ENCODE results near the gene CARD9.

- TF ChIP-seq CTCF (IDR thresholded peaks at IDR 0.05) (no peak), POLR2A (IDR thresholded peaks at IDR 0.05) (no peak)
These were observed 37.9 kb downstream of the CARD9 start for GRCh38 chr9:136335296-136336155.
